H9 (cell line): ENCODE results near the gene RIMBP2. TPM values are rescaled to one million over a fixed set of nuclear protein-coding genes. Genes with fewer than 3 reads are reported as not detected.

Experiments used
- DNase-seq: peaks from one replicate; pipeline ENCODE4 v3.0.0-alpha.2; 2017
- H2AFZ ChIP-seq: one replicate; pipeline ENCODE4 v1.6.1; 2013; ENCODE audit warnings: mild to moderate bottlenecking, low read length, control low read depth, moderate library complexity
- H2AK5ac ChIP-seq: 2 replicates; pipeline ENCODE4 v1.6.1; 2013; ENCODE audit warnings: low read length, control low read depth, mixed read lengths; ENCODE audit not compliant: insufficient read length
- H2BK120ac ChIP-seq: one replicate; pipeline ENCODE4 v1.6.1; 2013; ENCODE audit warnings: low read depth, mild to moderate bottlenecking, low read length, control low read depth, inconsistent platforms; ENCODE audit not compliant: poor library complexity, severe bottlenecking
- H2BK12ac ChIP-seq: 2 replicates; pipeline ENCODE4 v1.6.1; 2013; ENCODE audit warnings: low read length, control low read depth, mixed read lengths, low read depth; ENCODE audit not compliant: insufficient read length
- H2BK15ac ChIP-seq: 2 replicates; pipeline ENCODE4 v1.6.1; 2013; ENCODE audit warnings: low read depth, low read length, control low read depth
- H2BK20ac ChIP-seq: one replicate; pipeline ENCODE4 v1.6.1; 2013; ENCODE audit warnings: low read depth, mild to moderate bottlenecking, low read length, control low read depth, inconsistent platforms; ENCODE audit not compliant: poor library complexity, severe bottlenecking
- H2BK5ac ChIP-seq: 2 replicates; pipeline ENCODE4 v1.6.1; 2013; ENCODE audit warnings: low read length, control low read depth, mixed read lengths; ENCODE audit not compliant: insufficient read length
- H3K14ac ChIP-seq: 2 replicates; pipeline ENCODE4 v1.6.1; 2013; ENCODE audit warnings: low read length, control low read depth; ENCODE audit not compliant: insufficient read depth
- H3K18ac ChIP-seq: 2 replicates; pipeline ENCODE4 v1.6.1; 2013; ENCODE audit warnings: low read depth, mild to moderate bottlenecking, mixed read lengths, low read length, control low read depth; ENCODE audit not compliant: insufficient read length
- H3K23ac ChIP-seq: 2 replicates; pipeline ENCODE4 v1.6.1; 2013; ENCODE audit warnings: low read length, control low read depth, mixed read lengths, low read depth; ENCODE audit not compliant: insufficient read length
- H3K23me2 ChIP-seq: 2 replicates; pipeline ENCODE4 v1.6.1; 2013; ENCODE audit warnings: low read depth, mild to moderate bottlenecking, mixed read lengths, low read length, control low read depth; ENCODE audit not compliant: insufficient read length, poor library complexity, severe bottlenecking
- H3K27ac ChIP-seq: 2 replicates; pipeline ENCODE4 v1.5.1; 2013; ENCODE audit warnings: low read length, control low read depth, mixed read lengths, low read depth; ENCODE audit not compliant: insufficient read length
- H3K27me3 ChIP-seq: 2 replicates; pipeline ENCODE4 v1.6.1; 2013; ENCODE audit warnings: low read length, control low read depth, inconsistent platforms; ENCODE audit not compliant: insufficient read depth
- H3K4ac ChIP-seq: 2 replicates; pipeline ENCODE4 v1.6.1; 2013; ENCODE audit warnings: low read depth, mild to moderate bottlenecking, control low read depth, inconsistent platforms, low read length, moderate library complexity
- H3K4me1 ChIP-seq: 2 replicates; pipeline ENCODE4 v1.6.1; 2013; ENCODE audit warnings: low read length, control low read depth, inconsistent platforms; ENCODE audit not compliant: insufficient read depth
- H3K4me2 ChIP-seq: 2 replicates; pipeline ENCODE4 v1.6.1; 2013; ENCODE audit warnings: low read length, control low read depth, mixed read lengths; ENCODE audit not compliant: insufficient read length, insufficient read depth
- H3K56ac ChIP-seq: 2 replicates; pipeline ENCODE4 v1.6.1; 2013; ENCODE audit warnings: low read depth, mild to moderate bottlenecking, mixed read lengths, low read length, control low read depth; ENCODE audit not compliant: insufficient read length
- H3K79me1 ChIP-seq: 2 replicates; pipeline ENCODE4 v1.6.1; 2013; ENCODE audit warnings: low read depth, mild to moderate bottlenecking, moderate library complexity, low read length, control low read depth, inconsistent platforms; ENCODE audit not compliant: insufficient read depth, poor library complexity, severe bottlenecking
- H3K79me2 ChIP-seq: 2 replicates; pipeline ENCODE4 v1.6.1; 2013; ENCODE audit warnings: low read length, control low read depth, inconsistent platforms; ENCODE audit not compliant: insufficient read depth
- H3K9ac ChIP-seq: 2 replicates; pipeline ENCODE4 v1.6.1; 2013; ENCODE audit warnings: low read length, control low read depth, mixed read lengths; ENCODE audit not compliant: insufficient read length; ENCODE audit errors: extremely low read depth
- H3K9me3 ChIP-seq: one replicate; pipeline ENCODE4 v1.6.1; 2013; ENCODE audit warnings: low read depth, low read length, inconsistent platforms; ENCODE audit not compliant: control insufficient read depth
- H3T11ph ChIP-seq: one replicate; pipeline ENCODE4 v1.6.1; 2013; ENCODE audit warnings: mild to moderate bottlenecking, low read length, control low read depth, inconsistent platforms
- H4K20me1 ChIP-seq: one replicate; pipeline ENCODE4 v1.6.1; 2013; ENCODE audit not compliant: control insufficient read depth, insufficient read length, insufficient read depth
- H4K5ac ChIP-seq: 2 replicates; pipeline ENCODE4 v1.6.1; 2013; ENCODE audit warnings: low read depth, mild to moderate bottlenecking, mixed read lengths, low read length, control low read depth; ENCODE audit not compliant: insufficient read length
- H4K8ac ChIP-seq: replicated peaks from 2 replicates; pipeline ENCODE4 v1.6.1; 2013; ENCODE audit warnings: low read length, control low read depth, mixed read lengths, low read depth; ENCODE audit not compliant: insufficient read length
- H4K91ac ChIP-seq: 2 replicates; pipeline ENCODE4 v1.6.1; 2013; ENCODE audit warnings: low read depth, mild to moderate bottlenecking, moderate library complexity, mixed read lengths, low read length, control low read depth; ENCODE audit not compliant: insufficient read length
- H3K27ac Mint-ChIP-seq, 3 experiments: 2 replicates in 2 of 3; 3 replicates in 1 of 3; pipeline ENCODE4 v1.8.0; 2020 to 2021; ENCODE audit warnings: mixed read lengths in 3 of 3, mild to moderate bottlenecking in 1 of 3, moderate library complexity in 1 of 3
- H3K27me3 Mint-ChIP-seq: 2 replicates; pipeline ENCODE4 v1.8.0; 2021; ENCODE audit warnings: low read depth, mild to moderate bottlenecking, moderate library complexity, mixed read lengths
- H3K36me3 Mint-ChIP-seq, 3 experiments: 2 replicates in 2 of 3; 3 replicates in 1 of 3; pipeline ENCODE4 v1.8.0; 2020 to 2021; ENCODE audit warnings: low read depth in 3 of 3, mixed read lengths in 3 of 3; ENCODE audit not compliant: insufficient read depth in 1 of 3
- H3K4me1 Mint-ChIP-seq, 2 experiments: 2 replicates each; pipeline ENCODE4 v1.8.0; 2020; ENCODE audit warnings: mixed read lengths in 2 of 2
- H3K4me3 Mint-ChIP-seq, 2 experiments: 2 replicates in 1 of 2; 3 replicates in 1 of 2; pipeline ENCODE4 v1.8.0; 2020 to 2021; ENCODE audit warnings: mild to moderate bottlenecking in 2 of 2, mixed read lengths in 2 of 2, moderate library complexity in 1 of 2
- H3K9me3 Mint-ChIP-seq, 2 experiments: 2 replicates in 1 of 2; 3 replicates in 1 of 2; pipeline ENCODE4 v1.8.0; 2020; ENCODE audit warnings: mild to moderate bottlenecking in 2 of 2, mixed read lengths in 2 of 2, moderate library complexity in 1 of 2
- WGBS: extraction: QIAGEN DNeasy Blood & Tissue Kit; methylation state at CpG from one replicate; pipeline ENCODE4 v1.1.7; 2013; ENCODE audit warnings: missing lambda C conversion rate, low lambda C conversion rate, mixed read lengths; ENCODE audit not compliant: insufficient read length; ENCODE audit errors: extremely low coverage; 5-methylcytosine and 5-hydroxymethylcytosine counted together
- total RNA-seq: library from RNA; stranded (reverse); gene quantifications from 2 replicates; pipeline ENCODE4 v1.2.1, GENCODE V29; 2021
- TF ChIP-seq, protein P1 (sequence below): fragments of 200-600 bp; sonication (generic); conservative IDR thresholded peaks from 3 replicates; pipeline ENCODE4 v1.8.0; 2021; ENCODE audit warnings: antibody characterized with exemption, mild to moderate bottlenecking

RIMBP2 gene
- total RNA-seq, 1 experiment from 2014 or later, result 0.70 TPM

DNA sequence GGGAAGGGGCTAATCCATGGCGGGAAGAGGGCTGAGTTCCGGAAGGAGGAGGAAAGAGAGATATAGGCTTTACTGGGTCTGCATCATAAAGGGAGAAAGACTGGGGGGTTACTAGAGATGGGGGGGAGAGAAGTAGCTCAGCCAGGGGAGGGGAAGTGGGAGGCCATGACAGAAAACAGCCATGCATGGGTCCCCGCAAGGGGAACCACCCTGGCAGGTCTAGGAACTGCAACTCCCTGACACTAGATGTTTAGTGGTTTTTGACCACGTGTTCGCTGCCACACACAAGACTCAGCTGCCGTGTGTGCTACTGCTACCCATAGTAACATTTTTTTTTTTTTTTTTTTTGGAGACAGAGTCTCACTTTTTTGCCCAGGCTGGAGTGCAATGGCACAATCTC lies 145.0 kb downstream of the RIMBP2 start:
- Histone ChIP-seq H2AK5ac (no peak overlapping the region), H3K23me2 (no peaks in the 10 kb centered on the region), H2BK20ac (no peak overlapping the region), H4K91ac (no peak overlapping the region), H3K14ac (no peak overlapping the region), H3K9ac (no peak overlapping the region), H3K4me2 (no peak overlapping the region), H4K20me1 (no peaks in the 10 kb centered on the region), H3T11ph (no peak overlapping the region), H2BK5ac (no peak overlapping the region), H3K79me2 (no peaks in the 10 kb centered on the region), H3K27me3 (no peaks in the 10 kb centered on the region), H3K4me1 (no peaks in the 10 kb centered on the region), H2BK12ac (no peak overlapping the region), H4K8ac (no peak overlapping the region), H4K5ac (no peak overlapping the region), H3K9me3 (no peaks in the 10 kb centered on the region), H3K79me1 (no peaks in the 10 kb centered on the region), H3K4ac (no peak overlapping the region), H3K23ac (no peak overlapping the region), H2BK15ac (no peak overlapping the region), H2AFZ (no peak overlapping the region), H3K18ac (no peak overlapping the region), H2BK120ac (no peak overlapping the region), H3K27ac (no peak overlapping the region), H3K56ac (no peak overlapping the region)
- no peaks in the 10 kb centered on the region for H3K36me3 Mint-ChIP-seq
- peaks cover 2 to 3% of the 10 kb centered on the region in 2 experiments; a peak in 3 of 5 replicates for H3K9me3 Mint-ChIP-seq
- H3K4me1 Mint-ChIP-seq, result no peaks in the 10 kb centered on the region
- TF ChIP-seq, protein P1, sequence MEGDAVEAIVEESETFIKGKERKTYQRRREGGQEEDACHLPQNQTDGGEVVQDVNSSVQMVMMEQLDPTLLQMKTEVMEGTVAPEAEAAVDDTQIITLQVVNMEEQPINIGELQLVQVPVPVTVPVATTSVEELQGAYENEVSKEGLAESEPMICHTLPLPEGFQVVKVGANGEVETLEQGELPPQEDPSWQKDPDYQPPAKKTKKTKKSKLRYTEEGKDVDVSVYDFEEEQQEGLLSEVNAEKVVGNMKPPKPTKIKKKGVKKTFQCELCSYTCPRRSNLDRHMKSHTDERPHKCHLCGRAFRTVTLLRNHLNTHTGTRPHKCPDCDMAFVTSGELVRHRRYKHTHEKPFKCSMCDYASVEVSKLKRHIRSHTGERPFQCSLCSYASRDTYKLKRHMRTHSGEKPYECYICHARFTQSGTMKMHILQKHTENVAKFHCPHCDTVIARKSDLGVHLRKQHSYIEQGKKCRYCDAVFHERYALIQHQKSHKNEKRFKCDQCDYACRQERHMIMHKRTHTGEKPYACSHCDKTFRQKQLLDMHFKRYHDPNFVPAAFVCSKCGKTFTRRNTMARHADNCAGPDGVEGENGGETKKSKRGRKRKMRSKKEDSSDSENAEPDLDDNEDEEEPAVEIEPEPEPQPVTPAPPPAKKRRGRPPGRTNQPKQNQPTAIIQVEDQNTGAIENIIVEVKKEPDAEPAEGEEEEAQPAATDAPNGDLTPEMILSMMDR, result 0 out of 3 replicates have a peak, but pooled peaks have one; percentile 14
- H3K4me3 Mint-ChIP-seq, result no peak overlapping the region
- H3K27me3 Mint-ChIP-seq, result peaks cover 6% of the 10 kb centered on the region
- no peak overlapping the region for H3K27ac Mint-ChIP-seq
- no CpG with 5 or more reads among the region's 6 CpGs for WGBS
- DNase-seq, result no peak
